ENCODE measurements around the gene LBH.

Gene LBH

GRCh38 chr2:30219886-30220875, 11.2 kb upstream of the LBH start:
- H3K9ac ChIP-seq, result no peak overlapping the region
- H3K9me3 ChIP-seq (ENCODE audit: control insufficient read depth, low read length), result no peaks in the 10 kb centered on the region
- H3K27me3 ChIP-seq (ENCODE audit: control insufficient read depth, insufficient read depth, low read length), result no peaks in the 10 kb centered on the region
- no peak overlapping the region for H3K4me3 ChIP-seq (ENCODE audit: low read depth, low read length)
- TF ChIP-seq, protein P1, sequence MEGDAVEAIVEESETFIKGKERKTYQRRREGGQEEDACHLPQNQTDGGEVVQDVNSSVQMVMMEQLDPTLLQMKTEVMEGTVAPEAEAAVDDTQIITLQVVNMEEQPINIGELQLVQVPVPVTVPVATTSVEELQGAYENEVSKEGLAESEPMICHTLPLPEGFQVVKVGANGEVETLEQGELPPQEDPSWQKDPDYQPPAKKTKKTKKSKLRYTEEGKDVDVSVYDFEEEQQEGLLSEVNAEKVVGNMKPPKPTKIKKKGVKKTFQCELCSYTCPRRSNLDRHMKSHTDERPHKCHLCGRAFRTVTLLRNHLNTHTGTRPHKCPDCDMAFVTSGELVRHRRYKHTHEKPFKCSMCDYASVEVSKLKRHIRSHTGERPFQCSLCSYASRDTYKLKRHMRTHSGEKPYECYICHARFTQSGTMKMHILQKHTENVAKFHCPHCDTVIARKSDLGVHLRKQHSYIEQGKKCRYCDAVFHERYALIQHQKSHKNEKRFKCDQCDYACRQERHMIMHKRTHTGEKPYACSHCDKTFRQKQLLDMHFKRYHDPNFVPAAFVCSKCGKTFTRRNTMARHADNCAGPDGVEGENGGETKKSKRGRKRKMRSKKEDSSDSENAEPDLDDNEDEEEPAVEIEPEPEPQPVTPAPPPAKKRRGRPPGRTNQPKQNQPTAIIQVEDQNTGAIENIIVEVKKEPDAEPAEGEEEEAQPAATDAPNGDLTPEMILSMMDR (IDR thresholded peaks at IDR 0.05), result no peak
- no peak overlapping the region for H3K4me2 ChIP-seq (ENCODE audit: low read length)
- H3K4me1 ChIP-seq, result peaks cover 56% of the 10 kb centered on the region
- peaks cover 3% of the 10 kb centered on the region for H3K79me2 ChIP-seq
- no peak overlapping the region for H3K27ac ChIP-seq
- no peaks in the 10 kb centered on the region for H3K36me3 ChIP-seq (ENCODE audit: control insufficient read depth, insufficient read depth, low read length)
- H2AFZ ChIP-seq, result no peak overlapping the region

DNA sequence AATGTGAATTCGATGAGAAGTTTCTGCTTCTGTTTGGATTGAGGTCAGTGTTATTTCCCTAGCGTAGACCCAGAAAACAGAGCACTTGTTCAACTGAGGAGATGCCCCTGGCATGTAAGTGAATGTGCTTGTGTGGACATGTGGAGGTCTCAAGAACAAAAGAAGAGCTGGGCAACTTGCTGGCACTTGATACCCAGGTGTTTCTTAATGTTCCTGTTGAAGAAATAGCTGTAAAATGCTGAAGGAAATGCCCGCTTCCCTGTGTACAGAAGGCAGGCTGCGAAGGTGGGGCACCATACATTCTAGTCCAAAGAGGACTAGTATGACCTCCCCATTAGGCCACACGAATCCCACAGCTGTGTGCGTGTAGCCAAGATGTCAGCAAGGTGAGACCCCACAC, 9.8 kb upstream of the LBH start:
- H3K79me2 ChIP-seq, result peaks cover 3% of the 10 kb centered on the region
- H3K27ac ChIP-seq, result no peak overlapping the region
- H2AFZ ChIP-seq, result no peak overlapping the region
- no peak overlapping the region for H3K4me3 ChIP-seq (ENCODE audit: low read depth, low read length)
- TF ChIP-seq, protein P1 (IDR thresholded peaks at IDR 0.05), result no peak
- H3K4me1 ChIP-seq, result peaks cover 60% of the 10 kb centered on the region
- H3K4me2 ChIP-seq (ENCODE audit: low read length), result no peak overlapping the region
- no peaks in the 10 kb centered on the region for H3K36me3 ChIP-seq (ENCODE audit: control insufficient read depth, insufficient read depth, low read length)
- H3K9ac ChIP-seq, result no peak overlapping the region
- no peaks in the 10 kb centered on the region for H3K27me3 ChIP-seq (ENCODE audit: control insufficient read depth, insufficient read depth, low read length)
- no peaks in the 10 kb centered on the region for H3K9me3 ChIP-seq (ENCODE audit: control insufficient read depth, low read length)

DNA sequence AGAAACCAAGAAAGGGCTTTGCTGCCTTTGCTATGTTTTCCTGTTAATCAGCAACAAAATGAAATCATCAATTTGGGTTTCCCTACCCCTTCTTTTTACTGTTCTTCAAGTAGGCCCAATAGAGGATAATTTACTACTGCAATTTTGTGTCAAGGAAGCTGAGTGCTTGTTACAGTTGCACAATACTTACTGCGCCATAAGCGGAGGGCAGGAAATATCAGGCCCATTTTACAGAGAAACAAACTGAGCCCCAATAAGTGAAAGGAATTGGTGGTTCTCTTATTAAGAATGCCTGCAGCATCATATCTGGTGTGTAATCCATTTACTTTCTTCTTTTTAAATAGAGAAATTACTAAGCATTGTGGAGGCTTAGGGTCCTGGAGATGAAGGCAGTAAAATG, 9.3 kb upstream of the LBH start:
- peaks cover 3% of the 10 kb centered on the region for H3K79me2 ChIP-seq
- H3K4me3 ChIP-seq (ENCODE audit: low read depth, low read length), result no peak overlapping the region
- no peak overlapping the region for H3K4me2 ChIP-seq (ENCODE audit: low read length)
- no peak overlapping the region for H3K27ac ChIP-seq
- H3K36me3 ChIP-seq (ENCODE audit: control insufficient read depth, insufficient read depth, low read length), result no peaks in the 10 kb centered on the region
- peaks cover 58% of the 10 kb centered on the region for H3K4me1 ChIP-seq
- no peaks in the 10 kb centered on the region for H3K9me3 ChIP-seq (ENCODE audit: control insufficient read depth, low read length)
- H3K27me3 ChIP-seq (ENCODE audit: control insufficient read depth, insufficient read depth, low read length), result no peaks in the 10 kb centered on the region
- no peak overlapping the region for H2AFZ ChIP-seq
- no peak overlapping the region for H3K9ac ChIP-seq
- TF ChIP-seq, protein P1 (IDR thresholded peaks at IDR 0.05), result no peak

GRCh38 chr2:30222636-30223360, 8.5 kb upstream of the LBH start:
- H2AFZ ChIP-seq, result no peak overlapping the region
- H3K9ac ChIP-seq, result no peak overlapping the region
- TF ChIP-seq, protein P1 (IDR thresholded peaks at IDR 0.05), result no peak
- H3K4me3 ChIP-seq (ENCODE audit: low read depth, low read length), result no peak overlapping the region
- no peak overlapping the region for H3K4me2 ChIP-seq (ENCODE audit: low read length)
- H3K9me3 ChIP-seq (ENCODE audit: control insufficient read depth, low read length), result no peaks in the 10 kb centered on the region
- H3K79me2 ChIP-seq, result peaks cover 3% of the 10 kb centered on the region
- peaks cover 50% of the 10 kb centered on the region for H3K4me1 ChIP-seq
- H3K27ac ChIP-seq, result peak overlapping the region; percentile 97
- no peaks in the 10 kb centered on the region for H3K27me3 ChIP-seq (ENCODE audit: control insufficient read depth, insufficient read depth, low read length)
- H3K36me3 ChIP-seq (ENCODE audit: control insufficient read depth, insufficient read depth, low read length), result no peaks in the 10 kb centered on the region

Data from parathyroid adenoma (tissue), 2 donors.